OCI-LY7 (cell line): ENCODE measurements around the gene FZD10.

Experiments
- EZH2phosphoT487 ChIP-seq: fragments of 200-600 bp; sonication (generic); IDR thresholded peaks from 2 replicates; pipeline ENCODE4 v1.6.1; 2018; ENCODE audit warnings: low read depth, borderline replicate concordance, mild to moderate bottlenecking, mixed run types, antibody characterized with exemption, low read length, moderate library complexity, mixed read lengths
- TF ChIP-seq, protein P1 (sequence below): fragments of 200-600 bp; sonication (generic); conservative IDR thresholded peaks from 2 replicates; pipeline ENCODE4 v1.5.1; 2014; ENCODE audit warnings: mild to moderate bottlenecking, antibody characterized with exemption, low read length, moderate library complexity, mixed read lengths

DNA sequence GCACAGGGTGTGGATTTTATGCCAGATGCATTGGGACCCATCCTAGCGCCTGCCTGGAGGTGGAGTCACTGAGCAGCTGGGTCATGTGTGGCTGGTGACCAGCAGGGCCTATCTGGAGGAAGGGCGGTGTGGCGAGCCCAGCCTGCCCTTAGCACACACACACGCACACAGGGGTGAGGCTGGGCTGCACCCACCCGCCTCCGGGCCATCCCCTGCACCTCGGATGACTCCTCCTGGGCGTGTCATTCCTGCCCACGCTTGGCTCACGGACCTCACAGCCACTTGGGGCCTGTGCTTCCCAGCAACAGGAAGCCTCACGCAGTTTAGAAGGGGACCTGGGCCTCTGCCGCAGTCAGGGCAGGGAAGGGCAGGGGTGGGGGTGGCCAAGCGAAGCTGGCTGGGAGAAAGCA, 36.2 kb upstream of the FZD10 start:
- TF ChIP-seq, protein P1, sequence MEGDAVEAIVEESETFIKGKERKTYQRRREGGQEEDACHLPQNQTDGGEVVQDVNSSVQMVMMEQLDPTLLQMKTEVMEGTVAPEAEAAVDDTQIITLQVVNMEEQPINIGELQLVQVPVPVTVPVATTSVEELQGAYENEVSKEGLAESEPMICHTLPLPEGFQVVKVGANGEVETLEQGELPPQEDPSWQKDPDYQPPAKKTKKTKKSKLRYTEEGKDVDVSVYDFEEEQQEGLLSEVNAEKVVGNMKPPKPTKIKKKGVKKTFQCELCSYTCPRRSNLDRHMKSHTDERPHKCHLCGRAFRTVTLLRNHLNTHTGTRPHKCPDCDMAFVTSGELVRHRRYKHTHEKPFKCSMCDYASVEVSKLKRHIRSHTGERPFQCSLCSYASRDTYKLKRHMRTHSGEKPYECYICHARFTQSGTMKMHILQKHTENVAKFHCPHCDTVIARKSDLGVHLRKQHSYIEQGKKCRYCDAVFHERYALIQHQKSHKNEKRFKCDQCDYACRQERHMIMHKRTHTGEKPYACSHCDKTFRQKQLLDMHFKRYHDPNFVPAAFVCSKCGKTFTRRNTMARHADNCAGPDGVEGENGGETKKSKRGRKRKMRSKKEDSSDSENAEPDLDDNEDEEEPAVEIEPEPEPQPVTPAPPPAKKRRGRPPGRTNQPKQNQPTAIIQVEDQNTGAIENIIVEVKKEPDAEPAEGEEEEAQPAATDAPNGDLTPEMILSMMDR = no peak
- TF ChIP-seq EZH2phosphoT487 = no peak
